ENCODE results near the gene EPB41L4B.

DNA sequence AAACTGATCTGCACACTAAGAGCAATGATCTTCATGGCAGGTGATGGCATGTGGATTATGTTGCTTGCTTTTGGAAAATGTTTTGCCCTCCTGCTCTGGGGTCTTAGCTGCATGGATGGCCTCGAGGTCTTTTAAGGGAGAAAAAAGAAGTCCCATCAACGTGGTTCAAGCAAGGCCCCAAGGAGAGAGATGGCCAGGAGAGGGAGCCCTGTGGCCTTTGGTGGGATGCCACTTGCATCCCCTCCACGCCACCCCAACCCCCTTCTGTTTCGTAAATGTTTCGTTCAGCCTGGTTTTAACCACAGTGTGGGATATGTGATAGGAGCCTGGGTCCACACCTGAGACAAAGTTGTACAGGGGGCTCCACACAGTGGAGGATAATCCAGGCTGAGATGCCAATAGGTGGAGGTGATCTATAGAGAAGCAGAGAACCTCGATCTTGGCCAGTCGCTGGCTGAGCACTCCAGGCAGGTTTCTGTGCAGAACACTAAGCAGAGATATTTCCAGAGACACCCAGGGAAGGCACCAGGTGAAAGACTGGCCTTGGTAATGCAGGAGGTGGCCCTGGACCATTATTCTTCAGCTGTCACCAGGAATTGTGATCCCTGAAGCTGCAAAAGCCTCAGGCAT, 128.0 kb downstream of the EPB41L4B start:
- no peak for TF ChIP-seq ZNF24 (tag by site-specific recombination; IDR thresholded peaks at IDR 0.05)
- TF ChIP-seq, protein P1, sequence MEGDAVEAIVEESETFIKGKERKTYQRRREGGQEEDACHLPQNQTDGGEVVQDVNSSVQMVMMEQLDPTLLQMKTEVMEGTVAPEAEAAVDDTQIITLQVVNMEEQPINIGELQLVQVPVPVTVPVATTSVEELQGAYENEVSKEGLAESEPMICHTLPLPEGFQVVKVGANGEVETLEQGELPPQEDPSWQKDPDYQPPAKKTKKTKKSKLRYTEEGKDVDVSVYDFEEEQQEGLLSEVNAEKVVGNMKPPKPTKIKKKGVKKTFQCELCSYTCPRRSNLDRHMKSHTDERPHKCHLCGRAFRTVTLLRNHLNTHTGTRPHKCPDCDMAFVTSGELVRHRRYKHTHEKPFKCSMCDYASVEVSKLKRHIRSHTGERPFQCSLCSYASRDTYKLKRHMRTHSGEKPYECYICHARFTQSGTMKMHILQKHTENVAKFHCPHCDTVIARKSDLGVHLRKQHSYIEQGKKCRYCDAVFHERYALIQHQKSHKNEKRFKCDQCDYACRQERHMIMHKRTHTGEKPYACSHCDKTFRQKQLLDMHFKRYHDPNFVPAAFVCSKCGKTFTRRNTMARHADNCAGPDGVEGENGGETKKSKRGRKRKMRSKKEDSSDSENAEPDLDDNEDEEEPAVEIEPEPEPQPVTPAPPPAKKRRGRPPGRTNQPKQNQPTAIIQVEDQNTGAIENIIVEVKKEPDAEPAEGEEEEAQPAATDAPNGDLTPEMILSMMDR (tag by site-specific recombination; IDR thresholded peaks at IDR 0.05), result no peak
- TF ChIP-seq, protein P2, sequence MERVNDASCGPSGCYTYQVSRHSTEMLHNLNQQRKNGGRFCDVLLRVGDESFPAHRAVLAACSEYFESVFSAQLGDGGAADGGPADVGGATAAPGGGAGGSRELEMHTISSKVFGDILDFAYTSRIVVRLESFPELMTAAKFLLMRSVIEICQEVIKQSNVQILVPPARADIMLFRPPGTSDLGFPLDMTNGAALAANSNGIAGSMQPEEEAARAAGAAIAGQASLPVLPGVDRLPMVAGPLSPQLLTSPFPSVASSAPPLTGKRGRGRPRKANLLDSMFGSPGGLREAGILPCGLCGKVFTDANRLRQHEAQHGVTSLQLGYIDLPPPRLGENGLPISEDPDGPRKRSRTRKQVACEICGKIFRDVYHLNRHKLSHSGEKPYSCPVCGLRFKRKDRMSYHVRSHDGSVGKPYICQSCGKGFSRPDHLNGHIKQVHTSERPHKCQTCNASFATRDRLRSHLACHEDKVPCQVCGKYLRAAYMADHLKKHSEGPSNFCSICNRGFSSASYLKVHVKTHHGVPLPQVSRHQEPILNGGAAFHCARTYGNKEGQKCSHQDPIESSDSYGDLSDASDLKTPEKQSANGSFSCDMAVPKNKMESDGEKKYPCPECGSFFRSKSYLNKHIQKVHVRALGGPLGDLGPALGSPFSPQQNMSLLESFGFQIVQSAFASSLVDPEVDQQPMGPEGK (tag by site-specific recombination; IDR thresholded peaks at IDR 0.05), result no peak
- TF ChIP-seq, protein P3, sequence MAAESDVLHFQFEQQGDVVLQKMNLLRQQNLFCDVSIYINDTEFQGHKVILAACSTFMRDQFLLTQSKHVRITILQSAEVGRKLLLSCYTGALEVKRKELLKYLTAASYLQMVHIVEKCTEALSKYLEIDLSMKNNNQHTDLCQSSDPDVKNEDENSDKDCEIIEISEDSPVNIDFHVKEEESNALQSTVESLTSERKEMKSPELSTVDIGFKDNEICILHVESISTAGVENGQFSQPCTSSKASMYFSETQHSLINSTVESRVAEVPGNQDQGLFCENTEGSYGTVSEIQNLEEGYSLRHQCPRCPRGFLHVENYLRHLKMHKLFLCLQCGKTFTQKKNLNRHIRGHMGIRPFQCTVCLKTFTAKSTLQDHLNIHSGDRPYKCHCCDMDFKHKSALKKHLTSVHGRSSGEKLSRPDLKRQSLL (tag by site-specific recombination; IDR thresholded peaks at IDR 0.05), result no peak
- TF ChIP-seq PRDM1 (tag by site-specific recombination; IDR thresholded peaks at IDR 0.05), result no peak
- no peak for TF ChIP-seq MYNN (tag by site-specific recombination; IDR thresholded peaks at IDR 0.05; ENCODE audit: borderline replicate concordance)
- no peak for TF ChIP-seq ZNF19 (tag by site-specific recombination; IDR thresholded peaks at IDR 0.05; ENCODE audit: low read depth)
- TF ChIP-seq ZFHX2 (tag by site-specific recombination; conservative IDR thresholded peaks at IDR 0.05), result no peak

All from HEK293 (cell line).